Cardiac muscle cell (in vitro differentiated cells and primary cell): ENCODE results near the gene TFIP11. TPM values are rescaled to one million over a fixed set of nuclear protein-coding genes. Genes with fewer than 3 reads are reported as not detected.

Experiments
- DNase-seq, 2 donors: peaks; one replicate each; pipeline versions ENCODE4 v3.0.0 to v3.0.0-alpha.2; 2010 to 2017; ENCODE audit warnings: low read depth in 1 of 2, low spot score in 1 of 2
- H3K27ac ChIP-seq: fragments of 200-600 bp; sonication (generic); 2 replicates; pipeline ENCODE4 v1.5.1; 2016
- H3K27me3 ChIP-seq: fragments of 200-600 bp; sonication (generic); 2 replicates; pipeline ENCODE4 v1.6.0; 2016; ENCODE audit warnings: control low read depth
- H3K36me3 ChIP-seq: fragments of 200-600 bp; sonication (generic); 2 replicates; pipeline ENCODE4 v1.5.1; 2016; ENCODE audit warnings: control low read depth
- H3K4me1 ChIP-seq: fragments of 200-600 bp; sonication (generic); 2 replicates; pipeline ENCODE4 v1.8.1; 2017; ENCODE audit warnings: low read depth, mild to moderate bottlenecking, mixed run types
- H3K4me3 ChIP-seq: fragments of 200-600 bp; sonication (generic); 2 replicates; pipeline ENCODE4 v1.5.1; 2016; ENCODE audit warnings: mild to moderate bottlenecking
- H3K9me3 ChIP-seq: fragments of 200-600 bp; sonication (generic); 2 replicates; pipeline ENCODE4 v1.5.1; 2017; ENCODE audit warnings: low read depth, mild to moderate bottlenecking, control low read depth
- CTCF ChIP-seq: IDR thresholded peaks from 2 replicates; pipeline ENCODE4 v1.5.1; 2012; ENCODE audit warnings: low read depth, mild to moderate bottlenecking, low read length
- polyA plus RNA-seq: library from polyadenylated mRNA; unstranded; fragments of >200 nt; fragmentation: Nextera tagmentation; extraction: Ambion mirVana; gene quantifications from 2 replicates; pipeline ENCODE4 v1.2.1, GENCODE V29; 2016
- total RNA-seq: library from RNA; depleted of rRNA; stranded (reverse); fragments of >200 nt; gene quantifications from 2 replicates; pipeline ENCODE4 v1.2.3, GENCODE V29; 2016

Gene TFIP11
- total and polyA plus RNA-seq, 2 experiments from 2014 or later = 24.6 to 25.5 TPM

GRCh38 chr22:26517429-26517828 lies 5.2 kb upstream of the TFIP11 start:
- no peak for TF ChIP-seq CTCF
- H3K27ac ChIP-seq = no peak overlapping the region
- no peaks in the 10 kb centered on the region for H3K9me3 ChIP-seq
- no peaks in the 10 kb centered on the region for H3K27me3 ChIP-seq
- H3K4me1 ChIP-seq = peaks cover 7% of the 10 kb centered on the region
- DNase-seq = no peak
- no peaks in the 10 kb centered on the region for H3K36me3 ChIP-seq
- no peak overlapping the region for H3K4me3 ChIP-seq

GRCh38 chr22:26516503-26516902 lies 4.2 kb upstream of the TFIP11 start:
- DNase-seq = no peak
- no peaks in the 10 kb centered on the region for H3K27me3 ChIP-seq
- no peaks in the 10 kb centered on the region for H3K9me3 ChIP-seq
- no peak for TF ChIP-seq CTCF
- no peaks in the 10 kb centered on the region for H3K36me3 ChIP-seq
- no peak overlapping the region for H3K4me3 ChIP-seq
- H3K27ac ChIP-seq = no peak overlapping the region
- peaks cover 7% of the 10 kb centered on the region for H3K4me1 ChIP-seq

- Histone ChIP-seq H3K36me3 (no peaks in the 10 kb centered on the region), H3K27me3 (no peaks in the 10 kb centered on the region), H3K27ac (no peak overlapping the region), H3K4me1 (peaks cover 7% of the 10 kb centered on the region), H3K4me3 (no peak overlapping the region), H3K9me3 (no peaks in the 10 kb centered on the region)
- no peak for TF ChIP-seq CTCF
- DNase-seq = no peak
Measured at GRCh38 chr22:26515931-26516330, 3.7 kb upstream of the TFIP11 start.

GRCh38 chr22:26514419-26515161 lies 2.3 kb upstream of the TFIP11 start:
- no peak for DNase-seq
- TF ChIP-seq CTCF = no peak
- H3K4me3 ChIP-seq = no peak overlapping the region

GRCh38 chr22:26513838-26514237 lies 1.6 kb upstream of the TFIP11 start:
- H3K36me3 ChIP-seq = peaks cover 14% of the 10 kb centered on the region
- no peaks in the 10 kb centered on the region for H3K27me3 ChIP-seq
- TF ChIP-seq CTCF = no peak

More at GRCh38 chr22:26514419-26515161, 2.3 kb upstream of the TFIP11 start:
- peaks cover 8% of the 10 kb centered on the region for H3K36me3 ChIP-seq
- no peaks in the 10 kb centered on the region for H3K27me3 ChIP-seq
- H3K27ac ChIP-seq = no peak overlapping the region
- no peaks in the 10 kb centered on the region for H3K9me3 ChIP-seq
- H3K4me1 ChIP-seq = peaks cover 7% of the 10 kb centered on the region

More at GRCh38 chr22:26513838-26514237, 1.6 kb upstream of the TFIP11 start:
- Histone ChIP-seq H3K4me3 (no peak overlapping the region), H3K4me1 (peaks cover 7% of the 10 kb centered on the region), H3K27ac (no peak overlapping the region), H3K9me3 (no peaks in the 10 kb centered on the region)
- DNase-seq = no peak
